Measurements from ENCODE around the gene SCN1B. TPM values are rescaled to one million over a fixed set of nuclear protein-coding genes. Genes with fewer than 3 reads are reported as not detected.

The SCN1B gene
- total RNA-seq, 1 donor from 2014 or later: 4.8 TPM

DNA sequence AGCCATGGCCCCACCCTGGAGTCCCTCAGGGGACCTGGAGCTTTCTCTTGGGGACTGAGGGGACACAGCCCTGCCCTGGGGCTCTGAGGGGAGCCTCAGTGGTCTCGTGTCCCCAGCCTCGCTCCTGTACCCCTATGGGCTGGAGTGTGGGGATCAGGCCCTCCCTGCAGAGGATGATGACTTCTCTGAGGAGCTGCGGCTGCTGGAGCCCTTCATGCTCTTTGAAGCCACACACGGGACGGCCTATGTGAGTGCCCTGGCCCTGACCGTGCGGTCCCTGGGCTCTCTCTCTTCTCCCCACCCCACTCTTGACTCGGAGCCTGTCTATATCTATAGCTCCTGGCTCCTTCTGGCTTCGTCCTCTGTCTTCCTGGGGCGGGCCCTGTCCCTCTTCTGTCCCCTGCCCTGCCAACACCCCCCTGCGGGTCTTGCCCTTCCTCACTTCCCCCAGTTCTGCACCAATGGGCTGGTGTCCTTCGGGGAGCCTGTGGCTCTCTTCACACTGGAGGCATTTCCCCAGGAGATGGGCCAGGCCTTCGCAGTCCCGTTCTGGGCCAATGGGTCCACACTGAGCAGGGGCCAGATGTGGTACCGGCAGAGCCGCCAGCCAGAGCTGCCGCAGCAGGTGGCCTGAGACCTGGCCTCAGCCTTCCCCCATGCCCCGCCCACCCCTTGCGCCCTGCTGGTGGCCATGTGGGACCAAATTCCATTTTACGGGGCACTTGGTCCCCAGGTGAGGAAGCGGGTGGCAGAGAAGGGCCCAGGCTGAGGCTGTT lies 44.3 kb downstream of the SCN1B start:
- DNase-seq (ENCODE audit: low spot score): no peak

DNA sequence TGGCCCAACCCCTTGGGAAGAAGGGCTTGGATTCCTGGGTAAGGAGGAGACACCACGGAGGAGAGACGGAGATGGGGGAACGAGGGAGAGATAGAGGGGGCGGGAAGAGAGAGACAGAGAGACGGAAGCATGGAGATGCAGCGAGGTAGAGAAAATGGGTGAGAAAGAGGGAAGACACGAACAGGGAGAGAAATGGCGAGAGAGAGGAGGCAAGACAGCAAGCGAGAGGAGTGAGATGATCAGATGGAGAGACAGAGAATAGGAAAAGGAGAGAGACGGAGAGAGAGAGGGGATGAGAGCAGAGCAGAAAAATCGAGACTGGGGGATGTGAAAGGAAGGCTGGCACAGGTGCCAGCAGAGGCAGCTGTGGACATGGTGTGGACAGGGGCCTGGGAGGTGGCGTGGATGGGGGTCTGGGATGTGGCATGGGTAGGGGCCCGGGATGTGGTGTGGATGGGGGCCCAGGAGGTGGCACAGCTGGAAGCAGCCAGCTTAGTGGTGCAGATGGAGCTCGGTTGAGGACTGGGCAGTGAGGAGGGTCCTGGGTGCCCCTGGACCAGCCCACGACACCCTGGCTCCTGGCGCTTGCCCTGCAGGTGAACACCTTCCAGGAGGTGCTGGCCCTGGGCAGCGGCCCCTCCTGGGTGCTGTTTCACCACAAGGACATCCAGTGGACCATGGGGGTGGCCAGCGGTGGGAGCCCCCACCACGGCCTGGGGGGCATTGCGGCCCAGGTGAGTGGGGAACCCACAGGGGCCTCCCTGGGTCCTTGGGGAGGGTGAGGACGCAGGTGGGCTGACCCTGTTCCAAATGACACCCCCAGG lies 45.1 kb downstream of the SCN1B start:
- DNase-seq (ENCODE audit: low spot score): no peak

DNA sequence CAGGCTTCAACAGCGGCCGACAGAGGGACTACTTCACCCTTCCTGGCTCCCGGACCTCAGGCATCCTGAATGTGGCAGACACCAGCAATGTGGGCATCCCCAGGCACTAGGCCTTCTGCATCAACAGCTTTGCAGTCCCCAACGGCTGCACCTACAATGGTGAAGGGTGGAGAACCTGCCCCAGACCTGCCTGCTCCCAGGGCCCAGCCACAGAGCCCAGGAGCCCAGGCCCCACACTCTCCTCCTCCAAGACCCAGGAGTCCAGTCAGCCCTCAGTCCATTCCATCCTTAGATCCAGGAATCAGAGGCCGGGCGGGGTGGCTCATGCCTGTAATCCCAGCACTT lies 45.7 kb downstream of the SCN1B start:
- no peak for DNase-seq (ENCODE audit: low spot score)

DNA sequence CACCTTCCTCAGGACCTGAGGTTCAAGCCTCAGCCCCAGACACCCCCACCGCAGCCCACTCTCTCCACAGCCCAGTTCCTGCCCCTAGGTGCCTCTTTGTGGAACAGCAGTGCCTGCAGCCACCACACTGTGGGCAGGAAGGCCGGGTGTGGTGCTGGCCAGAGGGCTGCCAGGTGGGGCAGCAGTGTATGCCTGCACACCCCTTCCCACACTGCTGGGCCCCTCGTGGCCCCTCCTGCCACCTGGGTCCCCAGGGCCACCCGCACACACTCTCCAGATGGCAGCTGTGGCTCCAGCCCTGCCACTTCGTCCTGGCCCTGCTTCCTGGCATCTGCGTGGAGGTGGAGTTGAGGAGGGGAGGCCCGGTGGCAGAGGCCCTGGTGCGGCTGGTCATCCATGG lies 46.4 kb downstream of the SCN1B start:
- no peak for DNase-seq (ENCODE audit: low spot score)

DNA sequence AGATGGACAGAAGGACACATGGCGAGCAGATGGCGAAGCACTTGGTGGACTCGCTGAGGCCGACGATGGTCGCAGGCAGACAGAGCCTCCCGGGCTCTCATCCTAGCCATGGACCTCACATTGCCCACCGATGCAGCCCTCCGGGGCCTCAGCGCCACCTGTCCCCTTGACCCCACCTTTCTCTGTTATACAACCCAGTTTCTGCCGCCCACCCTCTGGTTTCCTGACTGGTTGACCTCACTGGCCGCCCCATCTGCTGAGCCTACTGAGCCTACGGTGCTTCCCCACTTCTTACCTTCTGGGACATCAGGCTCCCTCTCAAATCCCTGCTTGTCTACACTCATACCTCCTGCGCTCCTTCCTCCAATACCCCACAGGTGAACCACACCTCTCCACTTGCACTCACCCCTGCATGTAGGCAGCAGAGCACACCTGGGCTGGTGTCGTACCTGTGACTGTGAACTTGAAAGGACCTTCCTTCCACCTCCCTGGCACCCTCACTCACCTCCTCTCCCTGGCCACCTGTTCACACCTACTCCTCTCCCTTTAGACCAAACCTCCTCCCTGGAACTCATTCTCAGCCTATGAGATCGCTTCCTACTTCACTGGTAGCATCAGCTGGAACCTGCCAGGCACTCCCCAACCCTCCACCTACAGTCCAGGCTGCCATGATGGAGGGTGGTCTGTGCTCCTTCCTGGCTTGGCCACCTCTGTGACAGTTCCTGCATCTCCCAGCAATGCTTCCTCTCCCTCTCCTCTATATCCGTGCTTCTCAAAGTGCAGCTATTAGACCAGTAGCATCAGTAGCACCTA lies 47.3 kb downstream of the SCN1B start:
- no peak for DNase-seq (ENCODE audit: low spot score)

DNA sequence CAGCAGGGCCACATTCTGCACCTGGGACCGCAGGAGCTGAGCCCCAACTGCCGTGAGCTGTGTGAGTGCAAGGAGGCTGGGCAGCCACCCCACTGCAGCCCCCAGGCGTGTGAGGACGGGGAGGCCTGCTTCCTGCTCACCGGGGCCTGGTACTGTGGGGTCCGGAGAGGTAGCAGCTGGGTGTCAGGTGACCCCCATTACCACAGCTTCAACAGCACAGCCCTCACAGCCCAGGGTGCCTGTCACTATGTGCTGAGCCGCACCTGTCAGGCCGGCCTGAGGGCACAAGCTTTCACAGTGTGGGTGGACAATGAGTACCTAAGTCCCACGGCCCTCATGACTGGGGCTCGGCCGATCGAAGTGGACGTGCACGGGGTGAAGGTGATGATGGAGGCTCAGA lies 49.6 kb downstream of the SCN1B start:
- no peak for DNase-seq (ENCODE audit: low spot score)

DNA sequence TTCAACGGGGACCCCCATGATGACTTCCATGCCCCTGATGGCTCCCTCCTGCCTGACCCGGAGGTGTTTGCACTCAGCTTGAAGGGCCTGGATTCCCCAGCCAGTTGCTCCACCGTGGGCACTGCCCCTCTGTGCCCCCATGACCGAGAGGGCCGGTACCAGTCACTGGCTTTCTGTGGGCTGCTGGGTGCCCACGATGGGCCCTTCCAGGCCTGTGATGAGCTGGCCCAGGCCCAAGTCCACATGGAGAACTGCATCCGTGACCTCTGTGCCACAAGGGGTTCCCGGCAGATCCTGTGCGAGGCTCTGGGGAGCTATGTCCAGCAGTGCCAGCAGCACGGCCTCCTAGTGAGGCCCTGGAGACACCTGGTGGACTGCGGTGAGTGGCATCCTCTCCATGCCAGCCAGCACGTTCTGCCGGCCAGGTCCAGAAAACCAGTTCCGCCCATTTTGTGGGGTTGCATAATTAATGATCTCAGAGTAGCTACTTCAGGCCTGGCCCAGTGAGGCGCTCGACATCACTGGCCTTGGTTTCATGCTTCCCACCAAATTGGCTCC lies 50.4 kb downstream of the SCN1B start:
- DNase-seq (ENCODE audit: low spot score): no peak

DNA sequence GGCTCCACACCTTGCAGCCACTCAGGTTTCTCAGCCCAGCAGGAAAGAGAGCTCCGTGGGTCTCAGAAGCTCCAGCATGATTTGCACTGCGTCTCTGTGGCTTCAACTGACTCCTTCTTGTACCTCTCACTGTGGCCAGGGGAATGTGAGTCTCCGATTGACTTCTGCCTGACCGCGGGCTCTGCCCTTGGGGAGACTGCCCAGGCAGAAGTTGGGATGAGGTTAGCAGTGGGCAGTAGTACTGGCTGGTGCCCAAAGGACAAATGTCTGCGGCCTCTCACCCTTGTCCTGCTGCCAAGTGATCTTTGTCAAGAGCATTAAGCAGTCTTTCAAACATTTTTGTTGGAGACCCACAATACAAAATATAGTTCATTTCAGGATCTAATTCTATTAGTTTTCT lies 50.9 kb downstream of the SCN1B start:
- no peak for DNase-seq (ENCODE audit: low spot score)

DNA sequence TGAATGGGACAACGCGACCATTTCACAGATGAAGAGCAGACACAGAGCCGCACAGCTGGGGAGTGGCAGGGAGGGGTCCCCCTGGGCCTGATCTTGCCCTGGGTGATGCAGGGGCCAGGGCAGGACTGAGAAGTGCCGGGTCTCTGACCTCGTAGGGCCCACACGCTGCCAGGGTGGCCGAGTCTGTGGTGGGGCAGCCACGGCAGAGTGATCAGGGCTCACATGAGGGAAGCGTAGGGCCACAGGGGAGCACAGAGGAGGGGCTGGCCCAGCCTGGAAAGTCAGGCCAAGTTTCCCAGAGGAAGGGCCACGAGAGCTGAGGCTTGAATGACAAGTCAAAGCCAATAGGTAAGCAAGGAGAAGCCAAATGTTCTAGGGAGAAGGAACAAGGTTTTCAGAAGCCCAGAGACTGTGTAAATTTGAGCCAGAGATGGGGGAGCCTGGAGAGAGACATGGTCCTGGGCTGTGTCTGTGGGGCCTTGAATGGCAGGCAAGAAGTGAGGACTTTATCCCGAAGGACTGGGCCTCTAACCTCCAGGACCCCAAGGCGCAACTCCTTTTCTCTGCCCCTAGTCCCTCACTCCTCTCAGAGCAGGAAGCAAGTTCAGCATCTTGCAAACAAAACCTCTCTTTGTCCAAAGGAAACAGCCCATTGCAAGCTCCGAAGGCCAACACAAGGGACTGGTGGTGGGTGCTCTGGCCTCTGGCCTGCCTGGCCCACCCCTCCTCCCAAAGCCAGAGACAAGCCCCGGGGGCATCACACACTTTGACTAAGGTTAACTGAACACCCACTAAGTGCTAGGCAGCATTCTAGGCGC lies 53.6 kb downstream of the SCN1B start:
- no peak for DNase-seq (ENCODE audit: low spot score)

DNA sequence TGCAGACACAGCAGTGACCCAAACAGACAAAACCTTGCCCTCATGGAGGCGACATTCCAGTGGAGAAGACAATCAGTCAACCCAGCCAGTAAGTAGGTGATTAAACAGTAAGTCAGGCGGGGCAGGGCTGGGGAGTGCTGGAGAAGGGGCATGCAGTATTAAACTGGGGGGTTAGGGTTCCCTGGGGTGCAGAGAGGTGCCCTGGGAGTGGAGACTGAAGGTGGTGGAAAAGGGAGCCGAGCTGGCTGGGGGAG lies 54.2 kb downstream of the SCN1B start:
- DNase-seq (ENCODE audit: low spot score): no peak

DNA sequence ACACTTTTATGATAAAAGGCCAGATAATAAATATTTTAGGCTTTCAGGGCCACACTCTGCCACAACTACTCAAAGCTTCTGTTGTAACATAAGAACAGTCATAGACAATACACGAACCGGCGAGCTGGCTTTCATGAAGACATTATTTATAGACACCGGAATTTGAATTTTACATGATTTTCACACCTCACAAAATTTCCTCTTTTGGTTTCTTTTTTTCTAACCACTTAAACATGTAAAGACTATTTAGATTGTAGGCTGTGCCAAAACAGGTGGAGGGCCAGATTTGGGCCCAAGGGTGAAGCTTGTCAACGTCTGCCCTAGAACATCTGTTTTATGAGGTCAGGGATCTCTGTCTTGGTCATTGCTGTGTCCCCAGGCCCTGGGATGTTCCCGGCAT lies 55.7 kb downstream of the SCN1B start:
- DNase-seq (ENCODE audit: low spot score): no peak

DNA sequence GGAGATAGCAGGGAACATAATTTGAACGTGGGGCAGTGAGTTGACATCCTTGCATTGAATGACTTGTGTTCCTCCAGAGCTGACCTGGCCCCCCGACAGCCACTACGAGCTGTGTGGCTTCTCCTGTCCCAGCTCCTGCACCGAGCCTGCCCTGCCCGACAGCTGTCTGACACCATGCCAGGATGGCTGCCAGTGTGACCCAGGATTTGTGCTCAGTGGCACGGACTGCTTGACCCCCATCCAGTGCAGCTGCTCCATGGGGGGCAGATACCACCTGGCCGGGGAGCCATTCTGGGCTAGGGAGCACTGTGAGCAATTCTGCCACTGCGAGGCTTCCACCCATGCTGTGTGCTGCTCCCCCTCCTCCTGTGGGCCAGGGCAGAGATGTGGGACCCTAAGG lies 56.2 kb downstream of the SCN1B start:
- no peak for DNase-seq (ENCODE audit: low spot score)

DNA sequence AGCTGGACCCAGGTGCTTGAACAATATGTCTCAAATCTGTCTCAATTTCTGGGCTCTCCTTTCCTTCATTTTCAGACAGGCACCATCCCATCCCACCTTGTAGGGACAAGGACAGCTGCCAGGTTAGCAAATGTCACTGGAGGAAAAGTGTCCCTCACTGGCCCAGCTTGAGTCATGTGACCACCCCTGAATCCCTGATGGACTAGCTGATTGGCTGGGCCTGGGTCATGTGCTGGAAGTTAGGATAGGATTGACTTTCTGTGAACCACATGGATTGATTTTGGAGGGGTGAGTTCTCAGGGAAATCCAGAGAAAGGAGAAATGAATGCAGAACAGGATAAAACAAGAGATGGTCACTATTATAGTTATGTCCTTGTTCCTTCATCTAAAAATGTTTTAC lies 57.1 kb downstream of the SCN1B start:
- DNase-seq (ENCODE audit: low spot score): no peak

DNA sequence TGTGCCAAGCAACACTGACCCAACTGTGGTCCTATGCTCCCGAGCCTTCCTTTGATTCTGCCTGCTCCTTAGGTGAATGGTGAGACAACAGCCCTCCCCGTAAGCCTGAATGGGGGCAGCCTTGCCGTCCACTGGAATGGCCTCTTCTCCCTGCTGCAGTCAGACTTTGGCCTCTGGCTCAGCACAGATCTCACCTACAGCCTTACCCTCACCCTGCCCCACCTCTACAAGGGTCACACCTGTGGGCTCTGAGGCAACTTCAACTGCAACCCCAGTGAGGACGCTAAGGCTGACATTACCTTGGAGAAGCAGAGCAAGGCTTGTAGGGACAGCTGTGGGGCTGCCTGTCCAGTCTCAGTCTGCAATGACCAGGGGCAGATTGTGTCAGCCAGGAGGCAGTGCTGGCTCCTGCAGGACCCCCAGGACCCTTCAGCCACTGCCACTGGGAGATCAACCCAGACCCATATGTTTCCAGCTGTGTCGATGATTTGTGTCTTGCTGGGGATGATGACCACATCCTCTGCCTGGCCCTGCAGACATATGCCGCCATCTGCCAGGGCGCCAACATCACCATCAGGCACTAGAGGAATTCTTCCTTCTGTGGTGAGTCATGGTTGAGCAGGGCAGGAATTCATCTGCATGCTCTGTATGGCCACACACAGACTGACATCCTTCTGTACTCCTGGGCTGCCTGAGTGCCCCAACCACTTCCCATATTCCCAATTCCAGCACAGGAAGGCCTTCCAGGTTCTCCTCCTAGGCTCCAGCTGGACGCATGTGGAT lies 58.1 kb downstream of the SCN1B start:
- peak; percentile 18 for DNase-seq (ENCODE audit: low spot score)

DNA sequence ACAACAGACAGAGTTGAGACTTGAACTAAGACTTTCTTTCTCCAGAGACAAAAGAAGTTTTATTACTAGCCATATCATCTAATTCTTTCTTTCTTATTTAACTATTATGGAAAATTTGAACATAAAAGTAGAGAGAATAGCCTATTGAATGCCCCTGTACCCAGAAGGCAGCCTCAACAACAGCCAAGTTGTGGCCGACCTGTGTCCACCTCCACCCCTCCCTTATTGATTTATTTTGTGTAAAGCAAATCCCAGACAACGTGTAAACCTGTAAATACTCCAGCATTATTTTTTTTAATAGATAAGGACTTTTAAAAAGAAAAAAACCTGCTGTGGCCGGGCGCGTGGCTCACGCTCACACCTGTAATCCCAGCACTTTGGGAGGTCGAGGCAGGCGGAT lies 59.3 kb downstream of the SCN1B start:
- DNase-seq (ENCODE audit: low spot score): no peak

Other genes starting within 250 kb of the SCN1B start
- 3.8 TPM for gene ZNF30, start 103.6 kb upstream of the SCN1B start, total RNA-seq
- gene ZNF792, start 66.2 kb upstream of the SCN1B start, total RNA-seq: 8.9 TPM
- gene GRAMD1A, start 30.1 kb upstream of the SCN1B start, total RNA-seq: 31.7 TPM
- 21.4 TPM for gene HPN, start 11.3 kb downstream of the SCN1B start, total RNA-seq
- 139 TPM for gene FXYD3, start 85.4 kb downstream of the SCN1B start, total RNA-seq
- 8.9 TPM for gene LGI4, start 104.6 kb downstream of the SCN1B start, total RNA-seq
- gene FXYD1, start 108.4 kb downstream of the SCN1B start, total RNA-seq: 94.0 TPM
- not detected for gene FXYD7, start 112.8 kb downstream of the SCN1B start, total RNA-seq
- 88.4 TPM for gene FXYD5, start 124.3 kb downstream of the SCN1B start, total RNA-seq
- gene FAM187B, start 198.3 kb downstream of the SCN1B start, total RNA-seq: not detected
- 229 TPM for gene LSR, start 218.5 kb downstream of the SCN1B start, total RNA-seq
- gene USF2, start 238.5 kb downstream of the SCN1B start, total RNA-seq: 174 TPM